Measurements from ENCODE around the gene FGD2.

- TF ChIP-seq EZH2 (IDR thresholded peaks at IDR 0.05) = no peak
- no peak for TF ChIP-seq POLR2AphosphoS5 (IDR thresholded peaks at IDR 0.05; ENCODE audit: borderline replicate concordance, low read depth, low read length)
Observed at GRCh38 chr6:37008484-37009465, 3.3 kb downstream of the FGD2 start.

All from SK-N-MC (cell line).